Measurements from ENCODE around the gene OR1K1.
"Not testable (repeated sequence)": the region's sequence is repeated elsewhere in the genome, so short reads cannot be mapped to it uniquely, and the experiment has no call there.

The OR1K1 gene

GRCh38 chr9:122800066-122801060 is at the start of gene OR1K1:
OR1K1 (plus strand) TSS chr9:122800123; CDS start chr9:122800123, 0 bp downstream.
- no peak for DNase-seq

- no peak for DNase-seq
Measured at GRCh38 chr9:122754825-122755224, 45.1 kb upstream of the OR1K1 start.

GRCh38 chr9:122767817-122768216 is 32.1 kb upstream of the OR1K1 start:
- DNase-seq, result no peak

- DNase-seq, result no peak
Measured at GRCh38 chr9:122777052-122777451, 22.9 kb upstream of the OR1K1 start.

- DNase-seq, result no peak
Measured at GRCh38 chr9:122777935-122778627, 21.8 kb upstream of the OR1K1 start.

GRCh38 chr9:122779181-122779580 is 20.7 kb upstream of the OR1K1 start:
- DNase-seq, result no peak

GRCh38 chr9:122780026-122780425 is 19.9 kb upstream of the OR1K1 start:
- no peak for DNase-seq

GRCh38 chr9:122781671-122782070 is 18.3 kb upstream of the OR1K1 start:
- no peak for DNase-seq

- no peak for DNase-seq
Measured at GRCh38 chr9:122785269-122785668, 14.7 kb upstream of the OR1K1 start.

- no peak for DNase-seq
Measured at GRCh38 chr9:122786338-122786737, 13.6 kb upstream of the OR1K1 start.

GRCh38 chr9:122788831-122789230 is 11.1 kb upstream of the OR1K1 start, which contains the start of gene OR5C1:
OR5C1 (plus strand) TSS chr9:122788933; CDS start chr9:122788933, 0 bp downstream.
- no peak for DNase-seq

- no peak for DNase-seq
Measured at GRCh38 chr9:122789256-122790046, 10.5 kb upstream of the OR1K1 start.

GRCh38 chr9:122791872-122792669 is 7.9 kb upstream of the OR1K1 start:
- DNase-seq, result no peak

- DNase-seq, result no peak
Measured at GRCh38 chr9:122797316-122798063, 2.4 kb upstream of the OR1K1 start.

- DNase-seq, result no peak
Measured at GRCh38 chr9:122806661-122807060, 6.7 kb downstream of the OR1K1 start.

GRCh38 chr9:122807271-122807900 is 7.5 kb downstream of the OR1K1 start:
- no peak for DNase-seq

GRCh38 chr9:122808141-122808540 is 8.2 kb downstream of the OR1K1 start:
- no peak for DNase-seq

GRCh38 chr9:122809261-122809660 is 9.3 kb downstream of the OR1K1 start:
- DNase-seq, result not testable (repeated sequence)

GRCh38 chr9:122810306-122810946 is 10.5 kb downstream of the OR1K1 start:
- DNase-seq, result no peak

GRCh38 chr9:122812736-122813135 is 12.8 kb downstream of the OR1K1 start:
- no peak for DNase-seq
